ENCODE data around the gene FMR1.

DNA sequence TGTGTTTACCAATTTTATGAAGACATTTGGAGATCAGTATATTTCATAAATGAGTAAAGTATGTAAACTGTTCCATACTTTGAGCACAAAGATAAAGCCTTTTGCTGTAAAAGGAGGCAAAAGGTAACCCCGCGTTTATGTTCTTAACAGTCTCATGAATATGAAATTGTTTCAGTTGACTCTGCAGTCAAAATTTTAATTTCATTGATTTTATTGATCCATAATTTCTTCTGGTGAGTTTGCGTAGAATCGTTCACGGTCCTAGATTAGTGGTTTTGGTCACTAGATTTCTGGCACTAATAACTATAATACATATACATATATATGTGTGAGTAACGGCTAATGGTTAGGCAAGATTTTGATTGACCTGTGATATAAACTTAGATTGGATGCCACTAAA, 1.9 kb downstream of the FMR1 start:
- no peak for TF ChIP-seq POLR2A (IDR thresholded peaks at IDR 0.05)
- TF ChIP-seq, protein P1, sequence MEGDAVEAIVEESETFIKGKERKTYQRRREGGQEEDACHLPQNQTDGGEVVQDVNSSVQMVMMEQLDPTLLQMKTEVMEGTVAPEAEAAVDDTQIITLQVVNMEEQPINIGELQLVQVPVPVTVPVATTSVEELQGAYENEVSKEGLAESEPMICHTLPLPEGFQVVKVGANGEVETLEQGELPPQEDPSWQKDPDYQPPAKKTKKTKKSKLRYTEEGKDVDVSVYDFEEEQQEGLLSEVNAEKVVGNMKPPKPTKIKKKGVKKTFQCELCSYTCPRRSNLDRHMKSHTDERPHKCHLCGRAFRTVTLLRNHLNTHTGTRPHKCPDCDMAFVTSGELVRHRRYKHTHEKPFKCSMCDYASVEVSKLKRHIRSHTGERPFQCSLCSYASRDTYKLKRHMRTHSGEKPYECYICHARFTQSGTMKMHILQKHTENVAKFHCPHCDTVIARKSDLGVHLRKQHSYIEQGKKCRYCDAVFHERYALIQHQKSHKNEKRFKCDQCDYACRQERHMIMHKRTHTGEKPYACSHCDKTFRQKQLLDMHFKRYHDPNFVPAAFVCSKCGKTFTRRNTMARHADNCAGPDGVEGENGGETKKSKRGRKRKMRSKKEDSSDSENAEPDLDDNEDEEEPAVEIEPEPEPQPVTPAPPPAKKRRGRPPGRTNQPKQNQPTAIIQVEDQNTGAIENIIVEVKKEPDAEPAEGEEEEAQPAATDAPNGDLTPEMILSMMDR (IDR thresholded peaks at IDR 0.05) = no peak

Data from testis (tissue), 2 donors.